H9 (cell line): Measurements from ENCODE around the gene PMIS2. TPM values are rescaled to one million over a fixed set of nuclear protein-coding genes. Genes with fewer than 3 reads are reported as not detected.

Experiments
- DNase-seq: peaks from one replicate; pipeline ENCODE4 v3.0.0-alpha.2; 2017
- H2AFZ ChIP-seq: one replicate; pipeline ENCODE4 v1.6.1; 2013; ENCODE audit warnings: mild to moderate bottlenecking, low read length, control low read depth, moderate library complexity
- H2AK5ac ChIP-seq: 2 replicates; pipeline ENCODE4 v1.6.1; 2013; ENCODE audit warnings: low read length, control low read depth, mixed read lengths; ENCODE audit not compliant: insufficient read length
- H2BK120ac ChIP-seq: one replicate; pipeline ENCODE4 v1.6.1; 2013; ENCODE audit warnings: low read depth, mild to moderate bottlenecking, low read length, control low read depth, inconsistent platforms; ENCODE audit not compliant: poor library complexity, severe bottlenecking
- H2BK12ac ChIP-seq: 2 replicates; pipeline ENCODE4 v1.6.1; 2013; ENCODE audit warnings: low read length, control low read depth, mixed read lengths, low read depth; ENCODE audit not compliant: insufficient read length
- H2BK15ac ChIP-seq: 2 replicates; pipeline ENCODE4 v1.6.1; 2013; ENCODE audit warnings: low read depth, low read length, control low read depth
- H2BK20ac ChIP-seq: one replicate; pipeline ENCODE4 v1.6.1; 2013; ENCODE audit warnings: low read depth, mild to moderate bottlenecking, low read length, control low read depth, inconsistent platforms; ENCODE audit not compliant: poor library complexity, severe bottlenecking
- H2BK5ac ChIP-seq: 2 replicates; pipeline ENCODE4 v1.6.1; 2013; ENCODE audit warnings: low read length, control low read depth, mixed read lengths; ENCODE audit not compliant: insufficient read length
- H3K14ac ChIP-seq: 2 replicates; pipeline ENCODE4 v1.6.1; 2013; ENCODE audit warnings: low read length, control low read depth; ENCODE audit not compliant: insufficient read depth
- H3K18ac ChIP-seq: 2 replicates; pipeline ENCODE4 v1.6.1; 2013; ENCODE audit warnings: low read depth, mild to moderate bottlenecking, mixed read lengths, low read length, control low read depth; ENCODE audit not compliant: insufficient read length
- H3K23ac ChIP-seq: 2 replicates; pipeline ENCODE4 v1.6.1; 2013; ENCODE audit warnings: low read length, control low read depth, mixed read lengths, low read depth; ENCODE audit not compliant: insufficient read length
- H3K23me2 ChIP-seq: 2 replicates; pipeline ENCODE4 v1.6.1; 2013; ENCODE audit warnings: low read depth, mild to moderate bottlenecking, mixed read lengths, low read length, control low read depth; ENCODE audit not compliant: insufficient read length, poor library complexity, severe bottlenecking
- H3K27ac ChIP-seq: 2 replicates; pipeline ENCODE4 v1.5.1; 2013; ENCODE audit warnings: low read length, control low read depth, mixed read lengths, low read depth; ENCODE audit not compliant: insufficient read length
- H3K27me3 ChIP-seq: 2 replicates; pipeline ENCODE4 v1.6.1; 2013; ENCODE audit warnings: low read length, control low read depth, inconsistent platforms; ENCODE audit not compliant: insufficient read depth
- H3K4ac ChIP-seq: 2 replicates; pipeline ENCODE4 v1.6.1; 2013; ENCODE audit warnings: low read depth, mild to moderate bottlenecking, control low read depth, inconsistent platforms, low read length, moderate library complexity
- H3K4me1 ChIP-seq: 2 replicates; pipeline ENCODE4 v1.6.1; 2013; ENCODE audit warnings: low read length, control low read depth, inconsistent platforms; ENCODE audit not compliant: insufficient read depth
- H3K4me2 ChIP-seq: 2 replicates; pipeline ENCODE4 v1.6.1; 2013; ENCODE audit warnings: low read length, control low read depth, mixed read lengths; ENCODE audit not compliant: insufficient read length, insufficient read depth
- H3K56ac ChIP-seq: 2 replicates; pipeline ENCODE4 v1.6.1; 2013; ENCODE audit warnings: low read depth, mild to moderate bottlenecking, mixed read lengths, low read length, control low read depth; ENCODE audit not compliant: insufficient read length
- H3K79me1 ChIP-seq: 2 replicates; pipeline ENCODE4 v1.6.1; 2013; ENCODE audit warnings: low read depth, mild to moderate bottlenecking, moderate library complexity, low read length, control low read depth, inconsistent platforms; ENCODE audit not compliant: insufficient read depth, poor library complexity, severe bottlenecking
- H3K79me2 ChIP-seq: 2 replicates; pipeline ENCODE4 v1.6.1; 2013; ENCODE audit warnings: low read length, control low read depth, inconsistent platforms; ENCODE audit not compliant: insufficient read depth
- H3K9ac ChIP-seq: 2 replicates; pipeline ENCODE4 v1.6.1; 2013; ENCODE audit warnings: low read length, control low read depth, mixed read lengths; ENCODE audit not compliant: insufficient read length; ENCODE audit errors: extremely low read depth
- H3K9me3 ChIP-seq: one replicate; pipeline ENCODE4 v1.6.1; 2013; ENCODE audit warnings: low read depth, low read length, inconsistent platforms; ENCODE audit not compliant: control insufficient read depth
- H3T11ph ChIP-seq: one replicate; pipeline ENCODE4 v1.6.1; 2013; ENCODE audit warnings: mild to moderate bottlenecking, low read length, control low read depth, inconsistent platforms
- H4K20me1 ChIP-seq: one replicate; pipeline ENCODE4 v1.6.1; 2013; ENCODE audit not compliant: control insufficient read depth, insufficient read length, insufficient read depth
- H4K5ac ChIP-seq: 2 replicates; pipeline ENCODE4 v1.6.1; 2013; ENCODE audit warnings: low read depth, mild to moderate bottlenecking, mixed read lengths, low read length, control low read depth; ENCODE audit not compliant: insufficient read length
- H4K8ac ChIP-seq: replicated peaks from 2 replicates; pipeline ENCODE4 v1.6.1; 2013; ENCODE audit warnings: low read length, control low read depth, mixed read lengths, low read depth; ENCODE audit not compliant: insufficient read length
- H4K91ac ChIP-seq: 2 replicates; pipeline ENCODE4 v1.6.1; 2013; ENCODE audit warnings: low read depth, mild to moderate bottlenecking, moderate library complexity, mixed read lengths, low read length, control low read depth; ENCODE audit not compliant: insufficient read length
- H3K27ac Mint-ChIP-seq, 3 experiments: 2 replicates in 2 of 3; 3 replicates in 1 of 3; pipeline ENCODE4 v1.8.0; 2020 to 2021; ENCODE audit warnings: mixed read lengths in 3 of 3, mild to moderate bottlenecking in 1 of 3, moderate library complexity in 1 of 3
- H3K27me3 Mint-ChIP-seq: 2 replicates; pipeline ENCODE4 v1.8.0; 2021; ENCODE audit warnings: low read depth, mild to moderate bottlenecking, moderate library complexity, mixed read lengths
- H3K36me3 Mint-ChIP-seq, 3 experiments: 2 replicates in 2 of 3; 3 replicates in 1 of 3; pipeline ENCODE4 v1.8.0; 2020 to 2021; ENCODE audit warnings: low read depth in 3 of 3, mixed read lengths in 3 of 3; ENCODE audit not compliant: insufficient read depth in 1 of 3
- H3K4me1 Mint-ChIP-seq, 2 experiments: 2 replicates each; pipeline ENCODE4 v1.8.0; 2020; ENCODE audit warnings: mixed read lengths in 2 of 2
- H3K4me3 Mint-ChIP-seq, 2 experiments: 2 replicates in 1 of 2; 3 replicates in 1 of 2; pipeline ENCODE4 v1.8.0; 2020 to 2021; ENCODE audit warnings: mild to moderate bottlenecking in 2 of 2, mixed read lengths in 2 of 2, moderate library complexity in 1 of 2
- H3K9me3 Mint-ChIP-seq, 2 experiments: 2 replicates in 1 of 2; 3 replicates in 1 of 2; pipeline ENCODE4 v1.8.0; 2020; ENCODE audit warnings: mild to moderate bottlenecking in 2 of 2, mixed read lengths in 2 of 2, moderate library complexity in 1 of 2
- WGBS: extraction: QIAGEN DNeasy Blood & Tissue Kit; methylation state at CpG from one replicate; pipeline ENCODE4 v1.1.7; 2013; ENCODE audit warnings: missing lambda C conversion rate, low lambda C conversion rate, mixed read lengths; ENCODE audit not compliant: insufficient read length; ENCODE audit errors: extremely low coverage; 5-methylcytosine and 5-hydroxymethylcytosine counted together
- total RNA-seq: library from RNA; stranded (reverse); gene quantifications from 2 replicates; pipeline ENCODE4 v1.2.1, GENCODE V29; 2021
- TF ChIP-seq, protein P1 (sequence below): fragments of 200-600 bp; sonication (generic); conservative IDR thresholded peaks from 3 replicates; pipeline ENCODE4 v1.8.0; 2021; ENCODE audit warnings: antibody characterized with exemption, mild to moderate bottlenecking

PMIS2 gene
- total RNA-seq, 1 experiment from 2014 or later: not detected

DNA sequence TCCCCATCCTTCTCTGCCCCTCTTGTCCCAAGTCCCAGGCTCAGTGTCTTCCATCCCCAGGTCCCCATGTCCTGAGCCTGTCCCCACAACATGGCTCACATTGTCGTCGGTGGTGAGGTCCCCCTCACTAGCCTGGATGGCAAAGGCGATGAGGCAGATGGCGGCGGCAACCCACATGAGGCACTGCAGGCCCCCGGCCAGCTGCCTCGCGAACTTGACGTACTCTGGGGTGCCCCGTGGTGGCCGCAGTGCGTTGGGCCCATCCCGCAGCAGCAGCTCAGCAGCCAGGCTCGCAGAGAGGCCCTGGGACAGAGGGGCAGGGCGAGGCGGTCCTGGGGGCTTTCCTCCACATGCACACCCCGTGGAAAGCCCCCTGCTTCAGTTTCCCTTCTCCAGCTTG, 23.6 kb upstream of the PMIS2 start:
- Histone ChIP-seq H3K79me1 (no peaks in the 10 kb centered on the region), H3K27me3 (peaks cover 3% of the 10 kb centered on the region; the same call in 1 of the 2 replicates), H4K91ac (no peak overlapping the region), H3K14ac (no peak overlapping the region; the same call in 1 of the 2 replicates), H3K18ac (no peak overlapping the region), H4K20me1 (no peaks in the 10 kb centered on the region), H2AFZ (no peak overlapping the region), H4K8ac (no peak overlapping the region), H2BK12ac (no peak overlapping the region), H3K23me2 (peaks cover 7% of the 10 kb centered on the region), H2BK15ac (no peak overlapping the region), H3K9me3 (no peaks in the 10 kb centered on the region), H2BK5ac (no peak overlapping the region), H3K79me2 (no peaks in the 10 kb centered on the region; the same call in 1 of the 2 replicates), H3T11ph (no peak overlapping the region), H3K4ac (no peak overlapping the region), H3K56ac (no peak overlapping the region), H2BK120ac (no peak overlapping the region), H3K4me2 (no peak overlapping the region), H2AK5ac (no peak overlapping the region), H4K5ac (no peak overlapping the region), H2BK20ac (no peak overlapping the region), H3K4me1 (no peaks in the 10 kb centered on the region), H3K27ac (no peak overlapping the region), H3K9ac (no peak overlapping the region), H3K23ac (no peak overlapping the region)
- Mint-ChIP-seq H3K27me3 (peaks cover 52% of the 10 kb centered on the region), H3K4me1 (peaks cover 3 to 10% of the 10 kb centered on the region in 2 experiments), H3K4me3 (peak overlapping the region in 1 of 2 experiments; percentile 16; a peak in 2 of 5 replicates), H3K9me3 (peaks cover 0 to 2% of the 10 kb centered on the region in 2 experiments; a peak in 1 of 5 replicates), H3K36me3 (no peaks in the 10 kb centered on the region; a peak in 1 of 7 replicates), H3K27ac (peak overlapping the region in 1 of 3 experiments; percentile 18; a peak in 1 of 7 replicates)
- no peak for DNase-seq
- no CpG with 5 or more reads among the region's 17 CpGs for WGBS
- TF ChIP-seq, protein P1, sequence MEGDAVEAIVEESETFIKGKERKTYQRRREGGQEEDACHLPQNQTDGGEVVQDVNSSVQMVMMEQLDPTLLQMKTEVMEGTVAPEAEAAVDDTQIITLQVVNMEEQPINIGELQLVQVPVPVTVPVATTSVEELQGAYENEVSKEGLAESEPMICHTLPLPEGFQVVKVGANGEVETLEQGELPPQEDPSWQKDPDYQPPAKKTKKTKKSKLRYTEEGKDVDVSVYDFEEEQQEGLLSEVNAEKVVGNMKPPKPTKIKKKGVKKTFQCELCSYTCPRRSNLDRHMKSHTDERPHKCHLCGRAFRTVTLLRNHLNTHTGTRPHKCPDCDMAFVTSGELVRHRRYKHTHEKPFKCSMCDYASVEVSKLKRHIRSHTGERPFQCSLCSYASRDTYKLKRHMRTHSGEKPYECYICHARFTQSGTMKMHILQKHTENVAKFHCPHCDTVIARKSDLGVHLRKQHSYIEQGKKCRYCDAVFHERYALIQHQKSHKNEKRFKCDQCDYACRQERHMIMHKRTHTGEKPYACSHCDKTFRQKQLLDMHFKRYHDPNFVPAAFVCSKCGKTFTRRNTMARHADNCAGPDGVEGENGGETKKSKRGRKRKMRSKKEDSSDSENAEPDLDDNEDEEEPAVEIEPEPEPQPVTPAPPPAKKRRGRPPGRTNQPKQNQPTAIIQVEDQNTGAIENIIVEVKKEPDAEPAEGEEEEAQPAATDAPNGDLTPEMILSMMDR: no peak
